Measurements from ENCODE around the gene GFAP. TPM values are rescaled to one million over a fixed set of nuclear protein-coding genes. Genes with fewer than 3 reads are reported as not detected.

GFAP gene
- total RNA-seq, 3 donors from 2014 or later (not counting 1 experiment from before 2014, with no cell fraction given), result not detected

DNA sequence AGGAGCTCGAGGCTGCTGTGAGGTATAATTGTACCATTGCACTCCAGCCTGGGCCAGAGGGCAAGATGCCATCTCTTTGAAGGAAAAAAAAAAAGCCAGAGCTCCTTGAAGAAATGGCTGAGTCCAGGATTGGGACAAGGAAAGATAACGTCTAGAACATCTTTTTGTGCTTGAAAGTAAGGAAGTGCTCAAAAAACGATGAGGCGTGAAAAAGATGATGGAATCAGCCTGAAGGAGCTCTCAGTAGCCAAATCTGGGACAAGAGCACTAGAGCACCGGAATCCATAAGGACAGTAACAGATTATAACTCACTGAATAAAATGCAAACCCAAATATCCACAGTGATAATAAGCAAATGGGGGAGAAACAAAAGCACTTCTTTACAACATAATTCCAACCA, 38.2 kb downstream of the GFAP start:
- no peaks in the 10 kb centered on the region for H3K27me3 ChIP-seq (ENCODE audit: control insufficient read depth, insufficient read depth, low read length)
- no peak overlapping the region for H3K4me3 ChIP-seq (ENCODE audit: low read length)
- Mint-ChIP-seq H3K27ac (no peak overlapping the region), H3K9me3 (no peaks in the 10 kb centered on the region), H3K4me1 (no peaks in the 10 kb centered on the region), H3K36me3 (peaks cover 16% of the 10 kb centered on the region), H3K27me3 (ENCODE audit: low read depth in 2 of 2) (no peaks in the 10 kb centered on the region), H3K4me3 (no peak overlapping the region)
- no peaks in the 10 kb centered on the region for H3K4me1 ChIP-seq (ENCODE audit: control insufficient read depth, insufficient read depth, low read length)
- intact Hi-C loops (cut with micrococcal nuclease), result no loop called here
- 96% methylated on average over 5 of the region's 5 CpGs for WGBS (ENCODE audit: insufficient coverage)
- no peaks in the 10 kb centered on the region for H3K9me3 ChIP-seq (ENCODE audit: control insufficient read depth, insufficient read depth, low read length)
- H3K27ac ChIP-seq (ENCODE audit: low read length), result no peak overlapping the region
- DNase-seq, result no peak
- H3K36me3 ChIP-seq (ENCODE audit: control insufficient read depth, insufficient read depth, low read length), result peaks cover 76% of the 10 kb centered on the region
- ATAC-seq, result no peak
- TF ChIP-seq, protein P1, sequence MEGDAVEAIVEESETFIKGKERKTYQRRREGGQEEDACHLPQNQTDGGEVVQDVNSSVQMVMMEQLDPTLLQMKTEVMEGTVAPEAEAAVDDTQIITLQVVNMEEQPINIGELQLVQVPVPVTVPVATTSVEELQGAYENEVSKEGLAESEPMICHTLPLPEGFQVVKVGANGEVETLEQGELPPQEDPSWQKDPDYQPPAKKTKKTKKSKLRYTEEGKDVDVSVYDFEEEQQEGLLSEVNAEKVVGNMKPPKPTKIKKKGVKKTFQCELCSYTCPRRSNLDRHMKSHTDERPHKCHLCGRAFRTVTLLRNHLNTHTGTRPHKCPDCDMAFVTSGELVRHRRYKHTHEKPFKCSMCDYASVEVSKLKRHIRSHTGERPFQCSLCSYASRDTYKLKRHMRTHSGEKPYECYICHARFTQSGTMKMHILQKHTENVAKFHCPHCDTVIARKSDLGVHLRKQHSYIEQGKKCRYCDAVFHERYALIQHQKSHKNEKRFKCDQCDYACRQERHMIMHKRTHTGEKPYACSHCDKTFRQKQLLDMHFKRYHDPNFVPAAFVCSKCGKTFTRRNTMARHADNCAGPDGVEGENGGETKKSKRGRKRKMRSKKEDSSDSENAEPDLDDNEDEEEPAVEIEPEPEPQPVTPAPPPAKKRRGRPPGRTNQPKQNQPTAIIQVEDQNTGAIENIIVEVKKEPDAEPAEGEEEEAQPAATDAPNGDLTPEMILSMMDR (IDR thresholded peaks at IDR 0.05), result no peak

DNA sequence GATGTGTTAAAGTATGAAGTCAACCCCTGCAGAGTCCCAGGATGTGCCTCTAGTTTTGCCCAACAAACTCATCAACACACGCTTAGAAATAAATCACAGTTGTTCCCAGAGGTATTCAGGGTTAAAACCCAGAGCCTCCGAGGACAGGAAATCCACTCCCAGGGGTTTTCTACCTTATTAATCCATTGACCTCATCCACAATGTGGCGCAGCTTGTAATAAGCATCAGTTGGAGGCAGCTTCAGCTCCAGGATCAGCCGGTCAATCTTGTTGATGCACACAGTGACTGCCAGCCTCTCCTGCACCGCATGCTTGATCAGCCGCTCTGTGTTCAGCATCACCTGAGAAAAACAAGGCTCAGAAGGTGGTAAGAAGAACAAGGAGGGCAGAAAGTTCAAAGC, 39.5 kb downstream of the GFAP start:
- no peak for DNase-seq
- Mint-ChIP-seq H3K36me3 (peaks cover 23% of the 10 kb centered on the region), H3K4me3 (no peak overlapping the region), H3K4me1 (no peaks in the 10 kb centered on the region), H3K9me3 (no peaks in the 10 kb centered on the region), H3K27me3 (ENCODE audit: low read depth in 2 of 2) (no peaks in the 10 kb centered on the region), H3K27ac (no peak overlapping the region)
- Histone ChIP-seq H3K4me3 (ENCODE audit: low read length) (no peak overlapping the region), H3K27ac (ENCODE audit: low read length) (no peak overlapping the region), H3K36me3 (ENCODE audit: control insufficient read depth, insufficient read depth, low read length) (peaks cover 74% of the 10 kb centered on the region), H3K4me1 (ENCODE audit: control insufficient read depth, insufficient read depth, low read length) (no peaks in the 10 kb centered on the region), H3K9me3 (ENCODE audit: control insufficient read depth, insufficient read depth, low read length) (no peaks in the 10 kb centered on the region), H3K27me3 (ENCODE audit: control insufficient read depth, insufficient read depth, low read length) (no peaks in the 10 kb centered on the region)
- WGBS (ENCODE audit: insufficient coverage), result 99% methylated on average over 6 of the region's 6 CpGs
- intact Hi-C loops (cut with micrococcal nuclease), result no loop called here
- TF ChIP-seq, protein P1 (IDR thresholded peaks at IDR 0.05), result no peak
- no peak for ATAC-seq

DNA sequence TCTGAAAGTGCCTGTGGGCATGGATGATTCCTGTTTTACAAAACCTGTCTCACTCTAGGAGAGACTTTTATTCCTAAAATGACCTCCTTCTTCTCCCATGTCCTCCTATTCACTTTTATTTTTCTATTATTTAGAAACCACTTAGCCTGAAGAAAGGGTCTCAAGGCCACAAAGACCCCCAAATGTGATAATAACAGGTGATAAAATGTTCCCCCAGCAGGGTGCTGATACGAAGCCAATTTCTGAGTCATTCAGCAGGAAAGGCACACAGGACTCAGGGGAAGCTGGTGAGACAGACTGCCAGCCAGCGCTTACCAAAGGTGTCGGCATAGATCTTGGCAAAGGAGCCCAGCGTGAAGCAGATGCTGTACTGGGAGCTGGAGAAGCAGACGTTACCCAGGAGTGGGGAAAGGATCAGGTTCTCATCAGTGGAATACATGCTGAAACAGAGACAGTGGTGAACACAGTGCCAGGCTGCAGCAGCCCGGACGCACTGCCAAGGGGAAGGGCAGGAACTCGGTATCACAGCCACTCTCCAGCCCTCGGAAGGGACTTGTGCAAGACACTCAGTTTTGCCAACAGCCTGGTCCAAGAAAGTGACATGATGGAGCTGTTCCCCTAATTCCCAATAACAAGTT, 43.0 kb downstream of the GFAP start:
- H3K27ac Mint-ChIP-seq, result no peak overlapping the region
- H3K36me3 Mint-ChIP-seq, result peaks cover 19% of the 10 kb centered on the region
- Histone ChIP-seq H3K4me3 (ENCODE audit: low read length) (no peak overlapping the region), H3K9me3 (ENCODE audit: control insufficient read depth, insufficient read depth, low read length) (no peaks in the 10 kb centered on the region), H3K27me3 (ENCODE audit: control insufficient read depth, insufficient read depth, low read length) (no peaks in the 10 kb centered on the region), H3K36me3 (ENCODE audit: control insufficient read depth, insufficient read depth, low read length) (peaks cover 79% of the 10 kb centered on the region), H3K4me1 (ENCODE audit: control insufficient read depth, insufficient read depth, low read length) (no peaks in the 10 kb centered on the region), H3K27ac (ENCODE audit: low read length) (no peak overlapping the region)
- intact Hi-C loops (cut with micrococcal nuclease), result no loop called here
- TF ChIP-seq, protein P1 (IDR thresholded peaks at IDR 0.05), result no peak
- no peaks in the 10 kb centered on the region for H3K4me1 Mint-ChIP-seq
- no peaks in the 10 kb centered on the region for H3K9me3 Mint-ChIP-seq
- ATAC-seq (no peak), DNase-seq (no peak)
- H3K27me3 Mint-ChIP-seq (ENCODE audit: low read depth in 2 of 2), result no peaks in the 10 kb centered on the region
- WGBS (ENCODE audit: insufficient coverage), result 91% methylated on average over 9 of the region's 9 CpGs
- H3K4me3 Mint-ChIP-seq, result no peak overlapping the region

DNA sequence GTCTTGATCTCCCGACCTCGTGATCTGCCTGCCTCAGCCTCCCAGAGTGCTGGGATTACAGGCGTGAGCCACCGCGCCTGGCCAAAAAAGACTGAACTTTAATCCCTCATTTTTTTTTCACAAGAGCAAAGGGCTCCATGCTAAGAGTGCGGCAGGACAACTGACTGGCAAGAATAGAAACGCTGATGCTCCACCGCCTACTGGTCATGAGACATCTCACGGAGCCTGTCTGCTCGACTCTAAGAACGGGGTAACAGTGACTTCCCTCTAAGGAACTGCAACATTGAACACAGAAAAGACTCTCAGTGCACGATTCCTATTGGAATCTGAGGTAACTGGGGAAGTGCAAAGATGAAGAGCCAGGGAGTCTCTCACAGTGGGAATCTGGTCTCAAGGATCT, 43.7 kb downstream of the GFAP start:
- Mint-ChIP-seq H3K36me3 (peaks cover 19% of the 10 kb centered on the region), H3K4me3 (no peak overlapping the region), H3K4me1 (no peaks in the 10 kb centered on the region), H3K27ac (no peak overlapping the region), H3K27me3 (ENCODE audit: low read depth in 2 of 2) (no peaks in the 10 kb centered on the region), H3K9me3 (no peaks in the 10 kb centered on the region)
- 98% methylated on average over 12 of the region's 12 CpGs for WGBS (ENCODE audit: insufficient coverage)
- Histone ChIP-seq H3K4me1 (ENCODE audit: control insufficient read depth, insufficient read depth, low read length) (no peaks in the 10 kb centered on the region), H3K36me3 (ENCODE audit: control insufficient read depth, insufficient read depth, low read length) (peaks cover 79% of the 10 kb centered on the region), H3K4me3 (ENCODE audit: low read length) (no peak overlapping the region), H3K27ac (ENCODE audit: low read length) (no peak overlapping the region), H3K27me3 (ENCODE audit: control insufficient read depth, insufficient read depth, low read length) (no peaks in the 10 kb centered on the region), H3K9me3 (ENCODE audit: control insufficient read depth, insufficient read depth, low read length) (no peaks in the 10 kb centered on the region)
- no peak for DNase-seq
- ATAC-seq, result no peak
- intact Hi-C loops (cut with micrococcal nuclease), result no loop called here
- TF ChIP-seq, protein P1 (IDR thresholded peaks at IDR 0.05), result no peak
